HG02763 (cell line): ENCODE results near the gene CXCL9.
"Not testable (repeated sequence)": the region's sequence is repeated elsewhere in the genome, so short reads cannot be mapped to it uniquely, and the experiment has no call there.

Source experiments
- ATAC-seq: cut with Tn5 transposase; IDR thresholded peaks from one replicate; pipeline ENCODE4 v1.9.1; 2021; ENCODE audit warnings: mild to moderate bottlenecking, moderate library complexity; ENCODE audit not compliant: unreplicated experiment

Gene CXCL9

GRCh38 chr4:75962072-75962471 lies 45.2 kb downstream of the CXCL9 start:
- ATAC-seq, result not testable (repeated sequence)

GRCh38 chr4:75958546-75958945 lies 48.8 kb downstream of the CXCL9 start:
- not testable (repeated sequence) for ATAC-seq

- ATAC-seq, result not testable (repeated sequence)
Observed at GRCh38 chr4:75954811-75955210, 52.5 kb downstream of the CXCL9 start.

GRCh38 chr4:75953509-75953908 lies 53.8 kb downstream of the CXCL9 start:
- no peak for ATAC-seq
